Measurements from ENCODE around the gene PYGO2.

The PYGO2 gene

DNA sequence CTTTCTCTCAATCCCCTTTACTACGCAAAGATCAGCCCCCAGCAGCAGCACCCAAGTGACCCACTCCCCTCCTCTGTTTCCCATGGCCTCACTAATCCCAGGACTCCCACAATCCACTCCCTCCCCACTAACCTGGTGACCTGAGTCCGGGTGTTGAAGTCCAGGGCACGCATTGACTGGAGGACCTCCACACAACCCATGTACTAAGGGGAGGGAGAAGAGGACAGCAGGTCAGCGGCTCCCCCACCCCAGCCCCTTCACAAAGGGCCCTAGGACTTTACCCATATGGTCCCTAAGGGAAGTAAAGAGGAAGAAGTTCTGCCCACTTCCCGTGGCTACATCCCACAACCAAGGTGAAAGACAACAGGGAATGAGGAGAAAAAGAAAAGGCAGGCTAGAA, 7.7 kb upstream of the PYGO2 start:
- no peak overlapping the region for H3K4me3 ChIP-seq (ENCODE audit: insufficient read depth, low read length, poor library complexity, severe bottlenecking)
- H3K4me2 ChIP-seq (ENCODE audit: low read depth, low read length, poor library complexity, severe bottlenecking), result no peak overlapping the region
- TF ChIP-seq, protein P1, sequence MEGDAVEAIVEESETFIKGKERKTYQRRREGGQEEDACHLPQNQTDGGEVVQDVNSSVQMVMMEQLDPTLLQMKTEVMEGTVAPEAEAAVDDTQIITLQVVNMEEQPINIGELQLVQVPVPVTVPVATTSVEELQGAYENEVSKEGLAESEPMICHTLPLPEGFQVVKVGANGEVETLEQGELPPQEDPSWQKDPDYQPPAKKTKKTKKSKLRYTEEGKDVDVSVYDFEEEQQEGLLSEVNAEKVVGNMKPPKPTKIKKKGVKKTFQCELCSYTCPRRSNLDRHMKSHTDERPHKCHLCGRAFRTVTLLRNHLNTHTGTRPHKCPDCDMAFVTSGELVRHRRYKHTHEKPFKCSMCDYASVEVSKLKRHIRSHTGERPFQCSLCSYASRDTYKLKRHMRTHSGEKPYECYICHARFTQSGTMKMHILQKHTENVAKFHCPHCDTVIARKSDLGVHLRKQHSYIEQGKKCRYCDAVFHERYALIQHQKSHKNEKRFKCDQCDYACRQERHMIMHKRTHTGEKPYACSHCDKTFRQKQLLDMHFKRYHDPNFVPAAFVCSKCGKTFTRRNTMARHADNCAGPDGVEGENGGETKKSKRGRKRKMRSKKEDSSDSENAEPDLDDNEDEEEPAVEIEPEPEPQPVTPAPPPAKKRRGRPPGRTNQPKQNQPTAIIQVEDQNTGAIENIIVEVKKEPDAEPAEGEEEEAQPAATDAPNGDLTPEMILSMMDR (IDR thresholded peaks at IDR 0.05; ENCODE audit: insufficient read depth, low read length, poor library complexity, severe bottlenecking), result no peak
- no peak for TF ChIP-seq EZH2phosphoT487 (conservative IDR thresholded peaks at IDR 0.05; ENCODE audit: low read length)
- no peaks in the 10 kb centered on the region for H4K20me1 ChIP-seq (ENCODE audit: low read depth, low read length)
- no peak overlapping the region for H3K27ac ChIP-seq (ENCODE audit: low read depth, low read length)
- no peaks in the 10 kb centered on the region for H3K36me3 ChIP-seq (ENCODE audit: low read length)
- H3K79me2 ChIP-seq (ENCODE audit: insufficient read depth, low read length), result peaks cover 28% of the 10 kb centered on the region
- no peak overlapping the region for H3K9ac ChIP-seq (ENCODE audit: low read length)
- no peaks in the 10 kb centered on the region for H3K9me3 ChIP-seq (ENCODE audit: insufficient read depth, low read length)
- H2AFZ ChIP-seq (ENCODE audit: low read depth, low read length, severe bottlenecking), result no peak overlapping the region
- peaks cover 16% of the 10 kb centered on the region; the same call in 1 of the 2 replicates for H3F3A ChIP-seq (ENCODE audit: insufficient read depth)
- no peaks in the 10 kb centered on the region for H3K27me3 ChIP-seq (ENCODE audit: low read length)
- H3K9me2 ChIP-seq (replicated peaks; ENCODE audit: insufficient read depth, low read length), result no peaks in the 10 kb centered on the region

DNA sequence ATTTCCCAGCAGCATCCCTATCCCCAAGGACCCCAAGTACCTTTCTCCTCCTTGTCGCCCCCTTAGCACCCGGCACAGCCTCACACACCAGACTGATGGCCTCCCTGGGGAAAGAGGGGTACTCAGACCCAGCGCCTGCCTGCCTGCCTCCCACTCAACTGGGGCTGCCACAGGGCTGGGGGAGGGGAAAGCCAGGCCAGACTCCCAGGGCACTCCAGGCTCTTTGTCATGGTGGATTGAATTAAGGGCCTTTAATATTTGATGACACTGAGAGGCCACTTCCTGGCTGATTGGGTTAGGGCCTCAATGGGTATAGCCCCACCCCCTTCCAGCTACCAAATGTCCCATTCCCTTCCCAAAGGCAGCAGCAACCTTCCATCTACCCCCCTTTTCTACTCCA, 7.1 kb upstream of the PYGO2 start:
- no peak overlapping the region for H3K4me2 ChIP-seq (ENCODE audit: low read depth, low read length, poor library complexity, severe bottlenecking)
- no peaks in the 10 kb centered on the region for H4K20me1 ChIP-seq (ENCODE audit: low read depth, low read length)
- H3K36me3 ChIP-seq (ENCODE audit: low read length), result peaks cover 1% of the 10 kb centered on the region; the same call in 1 of the 2 replicates
- no peak overlapping the region for H3K4me3 ChIP-seq (ENCODE audit: insufficient read depth, low read length, poor library complexity, severe bottlenecking)
- no peaks in the 10 kb centered on the region for H3K9me2 ChIP-seq (replicated peaks; ENCODE audit: insufficient read depth, low read length)
- no peak overlapping the region for H2AFZ ChIP-seq (ENCODE audit: low read depth, low read length, severe bottlenecking)
- no peaks in the 10 kb centered on the region for H3K9me3 ChIP-seq (ENCODE audit: insufficient read depth, low read length)
- H3K9ac ChIP-seq (ENCODE audit: low read length), result no peak overlapping the region
- no peaks in the 10 kb centered on the region for H3K27me3 ChIP-seq (ENCODE audit: low read length)
- TF ChIP-seq, protein P1 (IDR thresholded peaks at IDR 0.05; ENCODE audit: insufficient read depth, low read length, poor library complexity, severe bottlenecking), result no peak
- TF ChIP-seq EZH2phosphoT487 (conservative IDR thresholded peaks at IDR 0.05; ENCODE audit: low read length), result no peak
- peaks cover 20% of the 10 kb centered on the region; the same call in 1 of the 2 replicates for H3F3A ChIP-seq (ENCODE audit: insufficient read depth)
- H3K79me2 ChIP-seq (ENCODE audit: insufficient read depth, low read length), result peaks cover 27% of the 10 kb centered on the region
- H3K27ac ChIP-seq (ENCODE audit: low read depth, low read length), result no peak overlapping the region

DNA sequence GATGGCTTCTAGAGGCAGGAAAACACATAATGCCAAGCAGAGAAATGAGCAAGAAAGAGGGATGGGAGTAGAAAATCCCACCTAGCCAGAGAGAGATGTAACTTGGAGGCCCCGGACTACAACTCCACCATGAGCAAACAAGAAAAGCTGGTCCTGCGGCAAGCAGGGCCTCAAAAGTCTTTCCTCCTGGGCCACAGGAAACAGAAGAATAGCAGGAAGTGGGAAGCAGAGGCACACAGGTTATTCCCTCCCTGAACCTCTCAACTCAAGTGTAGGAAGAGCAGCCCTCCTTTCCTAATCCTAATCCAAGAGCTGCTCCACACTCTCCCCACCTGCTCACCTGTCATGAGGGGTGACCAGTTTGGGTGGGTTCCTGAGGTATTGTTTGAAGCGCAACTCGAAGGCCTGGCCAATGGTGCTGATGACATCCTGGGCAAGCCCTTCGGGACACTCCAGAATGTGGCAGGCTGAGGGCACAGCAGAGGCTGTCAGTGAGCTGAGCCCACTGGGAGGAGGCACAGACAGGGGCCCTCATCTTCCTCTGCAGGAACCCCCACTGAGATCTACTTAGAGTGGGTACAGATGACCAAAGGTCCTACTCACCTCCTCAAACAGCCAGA, 5.9 kb upstream of the PYGO2 start:
- H3K27ac ChIP-seq (ENCODE audit: low read depth, low read length), result no peak overlapping the region
- peaks cover 3% of the 10 kb centered on the region; the same call in 1 of the 2 replicates for H3K36me3 ChIP-seq (ENCODE audit: low read length)
- H3K9ac ChIP-seq (ENCODE audit: low read length), result no peak overlapping the region
- H3K27me3 ChIP-seq (ENCODE audit: low read length), result no peaks in the 10 kb centered on the region
- no peaks in the 10 kb centered on the region for H3K9me2 ChIP-seq (replicated peaks; ENCODE audit: insufficient read depth, low read length)
- H3K79me2 ChIP-seq (ENCODE audit: insufficient read depth, low read length), result peaks cover 18% of the 10 kb centered on the region
- no peak overlapping the region for H3K4me3 ChIP-seq (ENCODE audit: insufficient read depth, low read length, poor library complexity, severe bottlenecking)
- no peaks in the 10 kb centered on the region for H3K9me3 ChIP-seq (ENCODE audit: insufficient read depth, low read length)
- H3F3A ChIP-seq (ENCODE audit: insufficient read depth), result peaks cover 13% of the 10 kb centered on the region; the same call in 1 of the 2 replicates
- no peaks in the 10 kb centered on the region for H4K20me1 ChIP-seq (ENCODE audit: low read depth, low read length)
- no peak for TF ChIP-seq EZH2phosphoT487 (conservative IDR thresholded peaks at IDR 0.05; ENCODE audit: low read length)
- TF ChIP-seq, protein P1 (IDR thresholded peaks at IDR 0.05; ENCODE audit: insufficient read depth, low read length, poor library complexity, severe bottlenecking), result no peak
- no peak overlapping the region for H2AFZ ChIP-seq (ENCODE audit: low read depth, low read length, severe bottlenecking)
- no peak overlapping the region for H3K4me2 ChIP-seq (ENCODE audit: low read depth, low read length, poor library complexity, severe bottlenecking)
